T follicular helper cell (primary cell): ENCODE data around the gene ACOT12.
"Not testable (repeated sequence)": the region's sequence is repeated elsewhere in the genome, so short reads cannot be mapped to it uniquely, and the experiment has no call there.

ENCODE experiments used
- DNase-seq: peaks from one replicate; pipeline ENCODE4 v3.0.0-alpha.2; 2020; ENCODE audit warnings: low read depth
- total RNA-seq, 2 experiments: gene quantifications; one replicate each; lab custom pipeline; 2026; lab: John Stamatoyannopoulos, UW

Gene ACOT12
- 0 reads per million in 2 experiments for total RNA-seq

DNA sequence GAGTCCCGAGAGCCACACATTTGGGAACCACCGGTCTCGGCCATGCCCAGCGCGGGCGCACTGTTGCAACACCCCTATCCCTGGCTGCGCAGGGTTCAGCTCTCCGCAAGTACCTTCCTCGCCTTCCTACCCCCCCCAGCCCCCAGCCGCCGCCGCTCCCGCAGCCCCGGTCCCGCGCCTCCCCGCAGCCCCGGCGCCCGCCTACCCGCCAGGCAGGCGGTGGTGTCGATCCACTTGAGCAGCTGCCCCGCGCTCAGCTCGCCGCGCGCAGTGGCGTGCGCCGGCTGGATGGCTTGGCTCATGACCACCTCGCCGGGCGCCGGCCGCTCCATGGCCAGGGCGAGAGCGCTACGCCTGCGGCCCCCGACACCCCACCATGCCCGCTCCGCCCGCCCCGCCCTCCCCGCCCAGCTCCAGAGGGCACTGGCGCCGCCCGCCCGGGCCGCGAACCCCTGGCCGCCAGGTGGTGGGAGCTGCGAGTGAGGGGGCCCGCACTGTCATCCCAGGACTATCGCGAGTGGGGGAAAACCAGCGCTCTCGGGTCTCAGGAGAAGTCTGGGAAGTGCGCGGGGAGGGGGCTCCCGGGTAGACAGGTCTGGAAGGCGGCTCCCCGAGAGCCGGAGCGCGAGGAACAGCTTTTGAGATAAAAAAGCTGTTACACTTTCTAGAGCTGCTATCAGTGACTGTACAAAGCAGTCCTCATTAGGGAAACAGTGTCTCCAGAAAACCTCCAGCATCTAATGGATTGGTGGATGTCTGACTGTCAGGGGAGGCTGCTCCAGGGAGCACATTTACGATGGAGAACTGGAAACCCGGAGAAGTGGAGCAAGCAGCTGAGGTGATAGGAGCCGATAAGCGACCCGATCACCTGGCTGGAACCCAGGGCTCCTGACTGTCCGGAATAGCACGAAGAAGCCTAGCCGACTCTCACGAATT is at the start of gene ACOT12:
Gene ACOT12, minus strand, starts transcription at position 352 of the 936 bp plus-strand sequence. Its CDS starts 20 bp downstream, at position 332.
- no peak for DNase-seq

DNA sequence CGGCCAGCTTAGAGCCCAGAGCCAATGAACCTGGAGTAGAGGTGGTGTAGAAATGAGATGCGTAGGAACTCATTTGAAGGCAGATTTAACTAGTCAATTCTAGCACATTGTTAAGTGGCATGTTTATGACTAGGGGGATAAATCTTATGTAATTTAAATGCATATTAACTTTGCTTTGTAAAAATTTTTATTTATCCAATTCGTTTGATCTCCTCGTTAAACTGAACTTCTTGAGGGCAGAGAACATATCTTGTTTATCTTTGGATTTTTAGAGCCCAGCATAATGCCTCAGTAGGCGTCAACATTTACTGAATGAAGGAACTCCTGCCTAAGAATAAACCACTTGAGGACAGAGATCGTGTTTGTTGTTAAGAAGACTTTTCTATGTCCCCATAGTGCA is 41.1 kb upstream of the ACOT12 start:
- no peak for DNase-seq

DNA sequence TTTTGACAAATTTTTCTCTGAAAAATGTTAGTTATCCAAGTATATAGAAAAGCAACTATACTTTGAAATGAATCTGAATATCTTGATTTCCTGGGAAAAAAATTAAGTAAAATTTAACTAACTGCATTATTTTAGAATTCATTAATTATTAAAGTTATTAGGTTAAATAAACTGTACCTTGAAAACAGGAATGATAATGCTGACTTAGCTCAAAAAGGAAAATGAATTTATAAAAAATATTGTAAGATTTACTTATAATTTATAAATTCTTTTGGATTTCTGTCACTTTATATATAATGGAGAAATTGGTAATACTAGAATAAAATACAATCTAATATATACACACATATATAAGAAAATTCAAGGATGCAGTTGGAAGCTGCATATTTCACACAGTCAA is 36.1 kb upstream of the ACOT12 start:
- DNase-seq = no peak

DNA sequence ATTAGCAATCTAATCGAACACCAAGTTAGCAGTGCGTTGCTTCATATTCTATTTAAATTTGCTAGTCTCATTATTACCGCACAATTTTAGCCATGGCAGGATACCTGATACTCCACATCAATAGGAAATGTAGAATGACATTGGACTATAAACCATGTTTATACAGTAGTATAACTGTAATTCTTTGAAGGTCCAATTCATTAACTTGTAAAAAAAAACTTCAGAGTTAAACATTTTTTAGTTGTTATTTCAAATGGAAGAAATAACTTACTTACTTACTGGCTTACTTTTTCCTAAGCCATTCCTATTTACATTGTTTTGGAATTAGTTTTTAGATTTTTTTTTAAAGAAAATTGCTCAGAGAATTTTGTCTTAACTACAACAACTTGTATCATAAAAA is 35.4 kb upstream of the ACOT12 start:
- DNase-seq = no peak

DNA sequence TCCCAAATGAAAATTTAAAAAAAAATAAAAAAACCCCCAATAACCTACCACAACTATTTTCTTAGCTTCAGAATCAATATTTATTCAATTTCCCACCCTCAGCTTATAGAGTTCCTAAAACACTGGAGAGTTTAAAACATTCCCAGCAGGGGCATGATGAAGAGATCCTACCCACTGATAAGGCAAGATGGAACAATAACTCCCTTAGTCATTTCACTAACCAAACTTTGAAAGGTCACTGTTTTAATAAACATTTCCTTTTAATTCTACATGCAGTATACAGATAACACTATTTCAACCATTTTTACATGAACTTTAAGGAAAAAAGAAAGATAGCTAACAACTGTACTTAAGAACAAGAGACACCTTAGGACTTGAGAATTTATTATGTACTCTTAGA is 34.9 kb upstream of the ACOT12 start:
- no peak for DNase-seq

DNA sequence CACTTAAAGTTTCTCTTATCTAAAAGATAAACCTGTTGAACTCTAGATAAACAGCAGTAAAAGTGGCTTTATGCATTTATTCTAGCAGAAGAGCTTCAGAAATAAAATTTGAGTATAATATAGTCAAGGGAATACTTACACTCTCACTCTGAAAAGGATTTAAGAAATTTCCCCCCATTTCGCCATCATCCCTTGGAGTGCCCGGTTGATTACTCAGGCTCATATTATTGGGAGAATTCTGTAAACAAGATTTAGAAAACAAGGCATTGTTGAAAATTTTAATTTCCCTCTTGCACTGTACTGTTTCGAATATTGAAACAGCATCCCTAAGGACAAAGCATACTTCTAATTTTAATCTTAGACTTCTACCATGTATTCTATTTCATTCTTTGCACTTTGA is 34.5 kb upstream of the ACOT12 start:
- no peak for DNase-seq

DNA sequence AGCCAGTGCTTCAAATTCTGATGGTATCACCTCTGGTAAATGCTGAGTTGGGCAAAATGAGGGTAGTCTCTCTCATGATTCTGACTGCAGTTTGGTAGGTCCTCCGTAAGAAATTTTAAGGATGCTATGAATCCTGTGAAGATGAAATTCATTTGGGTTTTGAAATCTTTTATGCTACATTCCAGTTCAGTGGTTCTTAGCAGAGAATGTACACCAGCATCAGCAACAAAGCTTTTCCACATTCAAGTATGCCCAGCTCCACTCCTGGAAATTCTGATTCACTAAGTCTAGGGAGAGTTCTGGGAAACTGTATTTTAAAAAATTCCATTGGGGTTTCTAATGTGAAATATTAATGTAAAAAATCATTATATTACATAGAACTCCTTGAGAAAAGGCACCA is 33.6 kb upstream of the ACOT12 start:
- no peak for DNase-seq

DNA sequence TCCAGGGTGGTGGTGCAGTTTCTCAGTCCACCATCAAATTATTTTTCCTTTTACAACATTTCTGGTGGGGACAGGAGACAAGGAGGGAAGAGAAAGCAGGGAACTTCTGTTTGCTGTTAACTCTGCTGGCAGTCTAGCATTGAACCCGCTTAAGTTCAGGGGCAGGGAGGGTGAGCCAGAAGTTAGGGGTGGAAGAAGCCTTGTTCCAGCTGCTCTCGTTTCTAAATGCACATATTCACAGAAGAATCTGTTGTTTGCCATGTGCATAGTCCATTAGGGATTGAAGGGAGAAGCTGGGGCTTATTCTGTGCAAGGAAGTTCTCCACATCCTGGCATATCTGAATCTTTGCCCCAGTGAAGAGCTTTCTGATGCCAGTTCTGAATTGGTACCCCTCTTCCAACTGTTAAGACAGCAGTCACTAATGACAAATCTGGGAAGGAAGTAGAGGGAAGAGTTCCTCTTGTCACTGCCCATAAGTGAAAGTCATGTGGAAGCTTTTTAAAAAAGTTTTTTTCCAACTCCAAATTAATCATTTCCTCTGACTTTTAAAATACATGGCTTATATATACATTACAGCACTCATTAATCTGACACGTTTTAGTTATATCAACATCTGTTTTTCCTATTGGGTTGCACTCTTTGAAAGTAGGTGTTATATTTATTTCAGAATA is 32.6 kb upstream of the ACOT12 start:
- no peak for DNase-seq

DNA sequence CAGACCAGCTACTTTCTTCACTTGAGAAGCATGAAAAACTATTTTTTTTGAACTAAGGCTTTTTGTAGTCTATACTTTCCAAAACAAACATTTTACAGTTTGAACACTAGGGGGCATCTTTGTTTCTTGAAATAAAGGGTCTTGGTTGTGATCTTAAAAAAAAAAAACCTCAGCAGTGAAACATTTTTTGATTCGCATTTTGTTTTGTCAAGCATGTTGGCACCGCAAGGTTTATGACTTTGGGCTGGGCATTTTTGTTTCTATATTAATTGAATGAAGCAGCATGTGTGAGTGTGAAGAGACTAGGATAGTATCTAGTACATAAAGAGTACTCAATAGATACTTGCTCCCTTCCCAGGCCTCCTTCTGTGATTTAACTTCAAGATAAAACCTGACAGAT is 31.6 kb upstream of the ACOT12 start:
- no peak for DNase-seq

DNA sequence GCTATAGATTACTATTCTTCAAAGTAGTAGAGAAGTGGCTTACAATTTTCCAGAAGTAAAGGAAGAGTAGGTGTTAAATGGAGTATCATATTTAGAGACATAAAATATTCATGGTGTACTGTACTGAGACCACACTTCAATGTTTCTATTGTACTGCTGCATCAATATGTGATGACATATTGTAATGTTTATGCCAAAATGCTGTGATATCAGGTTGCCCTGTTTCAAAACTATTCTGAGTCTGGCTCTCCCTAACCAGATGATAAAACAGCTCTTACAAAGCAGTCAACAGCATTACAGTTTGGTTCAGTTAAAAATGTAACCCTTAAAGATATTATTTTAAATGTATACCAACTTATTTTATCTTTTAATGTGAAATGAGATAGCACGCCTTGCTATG is 30.8 kb upstream of the ACOT12 start:
- DNase-seq = no peak

DNA sequence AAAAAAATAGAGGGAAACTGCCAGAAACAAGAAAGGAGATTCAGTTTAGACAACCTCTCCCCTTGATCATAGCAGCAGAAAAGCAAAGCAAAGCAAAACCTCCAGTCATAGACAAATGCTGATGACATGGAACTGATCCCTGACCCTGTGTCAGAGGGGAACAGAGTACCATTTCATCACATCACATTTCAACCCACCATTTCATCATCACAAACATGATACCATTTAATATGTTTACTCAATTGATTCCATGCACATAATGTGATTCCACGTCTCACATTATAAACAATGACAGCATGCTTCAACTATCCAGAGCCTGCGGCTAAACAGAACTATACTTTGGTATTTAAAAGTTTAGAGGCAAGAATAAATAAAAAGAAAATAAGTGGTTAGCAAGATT is 28.7 kb upstream of the ACOT12 start:
- no peak for DNase-seq

DNA sequence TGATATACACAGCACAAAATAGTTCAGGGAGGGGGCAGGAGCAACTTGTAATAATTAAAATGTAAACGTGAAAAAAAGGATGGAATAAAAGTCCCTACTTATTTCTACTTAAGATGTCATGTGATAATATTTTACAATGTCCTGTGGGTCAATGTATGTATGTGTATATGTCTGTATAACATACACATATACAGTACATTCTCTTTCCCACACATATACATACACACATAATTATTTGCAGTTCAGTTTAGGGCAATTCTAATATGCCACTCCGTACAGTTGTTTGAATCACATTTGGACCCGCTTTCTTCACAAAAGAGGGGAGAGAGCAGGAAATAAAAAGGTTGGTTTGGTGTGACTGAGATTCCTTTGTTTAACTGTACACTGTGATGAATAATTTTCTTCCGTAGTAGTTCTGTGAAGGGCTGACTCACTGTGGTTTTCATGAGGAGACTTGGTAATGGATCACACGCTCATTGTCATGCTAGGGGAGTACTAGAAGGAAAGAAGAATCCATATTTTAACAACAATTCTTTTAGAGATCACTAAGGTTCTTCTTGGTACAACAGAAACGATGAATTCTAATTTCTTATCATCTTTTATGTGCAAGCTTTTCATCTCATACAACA is 26.2 kb upstream of the ACOT12 start:
- DNase-seq = no peak

DNA sequence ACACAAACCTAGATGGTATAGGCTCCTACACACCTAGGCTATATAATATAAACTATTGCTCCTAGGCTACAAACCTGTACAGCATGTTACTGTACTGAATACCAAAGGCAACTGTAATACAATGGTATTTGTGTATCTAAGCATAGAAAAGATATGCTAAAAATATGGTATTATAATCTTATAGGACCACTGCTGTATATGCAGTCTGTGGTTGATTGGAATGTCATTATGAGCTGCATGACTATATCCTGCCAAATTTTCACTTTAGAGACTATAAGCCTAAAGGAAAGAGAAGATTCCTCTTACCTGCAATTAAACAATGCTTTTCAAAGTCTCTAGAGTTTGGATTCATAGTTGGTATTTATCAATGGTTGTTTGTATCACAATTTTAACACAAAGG is 24.7 kb upstream of the ACOT12 start:
- no peak for DNase-seq

DNA sequence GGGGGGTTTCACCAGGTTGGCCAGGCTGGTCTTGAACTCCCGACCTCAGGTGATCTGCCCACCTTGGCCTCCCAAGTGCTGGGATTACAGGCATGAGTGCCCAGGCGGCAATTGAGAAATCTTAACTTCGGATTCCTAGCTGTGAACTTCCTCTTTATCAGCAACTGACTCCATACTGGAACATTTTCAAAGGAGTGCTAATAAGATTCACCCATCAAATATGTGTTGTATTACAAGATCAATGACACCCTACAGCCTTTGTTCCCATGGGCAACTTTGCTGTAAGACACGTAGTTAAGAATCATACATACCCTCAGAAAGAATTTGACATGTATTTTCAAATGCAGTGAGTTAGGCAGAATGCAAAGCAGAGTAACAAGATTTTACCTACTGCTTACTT is 23.1 kb upstream of the ACOT12 start:
- DNase-seq = no peak

DNA sequence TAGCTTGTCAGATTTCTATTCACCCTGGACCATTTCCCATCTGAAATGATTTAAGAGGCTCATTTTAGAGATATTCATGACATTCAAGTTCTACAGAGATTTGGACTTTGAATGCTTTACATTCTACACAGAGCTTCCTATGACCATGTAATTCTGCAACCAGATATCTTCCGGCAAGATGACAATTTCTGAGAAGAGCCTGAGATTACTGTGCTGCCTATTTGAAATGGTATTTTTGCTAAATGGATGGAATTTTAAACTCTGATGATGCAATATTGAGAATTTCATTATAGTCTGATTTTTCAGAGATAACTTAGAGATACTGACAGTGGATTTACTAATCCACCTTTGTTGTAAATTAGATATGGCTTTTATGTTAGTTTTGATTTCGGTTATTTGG is 16.0 kb upstream of the ACOT12 start:
- DNase-seq = no peak

DNA sequence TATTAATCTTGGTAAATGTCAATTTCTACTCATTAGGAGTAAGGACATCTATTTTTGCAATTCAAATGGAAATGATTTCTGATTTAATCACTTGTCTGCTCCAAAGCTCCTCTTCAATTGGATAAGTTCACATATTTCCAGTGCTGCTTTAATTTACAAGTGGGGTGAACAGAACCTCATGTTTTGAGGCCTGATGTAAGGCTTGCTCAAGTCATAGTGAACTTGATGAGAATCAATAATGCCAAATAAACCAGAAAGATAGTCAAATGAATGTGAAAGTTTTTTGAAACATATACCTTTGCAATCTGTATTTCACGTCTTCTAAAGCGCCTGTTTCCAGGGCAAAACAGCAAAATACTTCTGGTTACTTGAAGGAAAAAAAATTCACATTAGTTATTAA is 15.4 kb upstream of the ACOT12 start:
- no peak for DNase-seq

DNA sequence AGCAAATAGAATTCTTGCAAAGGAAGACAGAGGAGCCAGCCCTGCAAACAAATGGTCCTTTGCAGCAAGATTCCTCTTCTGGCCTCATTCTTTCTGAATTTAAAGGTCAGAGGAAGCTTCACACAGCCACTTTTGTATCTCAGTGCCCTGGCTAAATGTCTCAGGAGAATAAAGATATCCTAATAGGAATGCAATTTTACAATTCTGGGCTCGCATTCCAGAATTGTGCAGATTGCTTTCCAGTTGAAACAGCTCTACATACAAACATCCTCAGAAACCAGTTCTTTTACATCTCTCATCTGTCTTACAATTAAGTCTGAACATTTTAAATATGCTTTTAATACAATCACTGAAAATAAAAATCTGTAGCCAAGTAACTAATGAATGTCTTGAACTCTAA is 14.6 kb upstream of the ACOT12 start:
- DNase-seq = no peak

DNA sequence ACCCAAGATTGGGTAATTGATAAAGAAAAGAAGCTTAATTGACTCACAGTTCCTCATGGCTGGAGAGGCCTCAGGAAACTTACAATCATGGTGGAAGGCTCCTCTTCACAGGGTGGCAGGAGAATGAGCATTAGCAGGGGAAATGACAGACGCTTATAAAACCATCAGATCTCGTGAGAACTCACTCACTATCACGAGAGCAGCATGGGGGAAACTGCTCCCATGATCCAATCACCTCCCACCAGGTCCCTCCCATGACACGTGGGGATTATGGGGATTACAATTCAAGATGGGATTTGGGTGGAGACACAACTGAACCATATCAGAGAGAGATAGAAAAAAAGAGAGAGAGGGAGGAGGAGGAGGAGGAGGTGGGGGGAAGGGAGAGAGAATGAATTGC is 13.9 kb upstream of the ACOT12 start:
- not testable (repeated sequence) for DNase-seq

DNA sequence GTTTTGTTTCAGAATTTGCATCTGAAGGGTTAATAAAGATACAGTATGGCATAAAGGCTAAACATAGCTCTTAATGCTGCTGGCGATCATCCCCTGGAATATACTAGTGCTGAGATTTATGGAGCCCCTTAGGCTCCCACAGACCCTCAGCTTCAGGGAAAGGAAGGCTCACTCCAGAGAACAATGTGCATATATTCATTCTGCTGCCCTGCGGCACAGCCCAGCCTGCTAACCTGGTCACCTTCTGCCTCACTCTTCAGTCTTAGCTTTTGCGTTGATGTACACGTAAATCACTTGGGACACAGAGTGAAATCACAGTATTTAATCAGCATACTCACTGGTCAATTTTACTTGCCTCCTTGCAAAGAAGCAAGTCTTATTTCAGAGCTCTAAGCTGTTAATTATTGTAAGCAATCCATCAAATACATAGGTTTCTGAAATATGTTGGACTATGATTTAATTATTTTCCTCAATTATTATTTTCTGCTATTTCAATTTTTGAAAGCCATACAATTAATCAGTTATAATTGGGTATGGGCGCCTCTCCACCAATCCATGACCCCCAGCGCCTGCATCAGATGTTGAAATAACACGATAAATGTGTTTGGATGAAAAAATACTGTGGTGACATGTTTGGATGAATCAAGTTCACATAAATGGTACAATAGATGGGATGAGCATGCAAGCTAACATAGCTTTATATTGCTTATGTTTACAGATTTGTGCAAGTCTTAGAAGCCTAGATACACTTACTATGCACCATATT is 11.4 kb upstream of the ACOT12 start:
- DNase-seq = no peak

DNA sequence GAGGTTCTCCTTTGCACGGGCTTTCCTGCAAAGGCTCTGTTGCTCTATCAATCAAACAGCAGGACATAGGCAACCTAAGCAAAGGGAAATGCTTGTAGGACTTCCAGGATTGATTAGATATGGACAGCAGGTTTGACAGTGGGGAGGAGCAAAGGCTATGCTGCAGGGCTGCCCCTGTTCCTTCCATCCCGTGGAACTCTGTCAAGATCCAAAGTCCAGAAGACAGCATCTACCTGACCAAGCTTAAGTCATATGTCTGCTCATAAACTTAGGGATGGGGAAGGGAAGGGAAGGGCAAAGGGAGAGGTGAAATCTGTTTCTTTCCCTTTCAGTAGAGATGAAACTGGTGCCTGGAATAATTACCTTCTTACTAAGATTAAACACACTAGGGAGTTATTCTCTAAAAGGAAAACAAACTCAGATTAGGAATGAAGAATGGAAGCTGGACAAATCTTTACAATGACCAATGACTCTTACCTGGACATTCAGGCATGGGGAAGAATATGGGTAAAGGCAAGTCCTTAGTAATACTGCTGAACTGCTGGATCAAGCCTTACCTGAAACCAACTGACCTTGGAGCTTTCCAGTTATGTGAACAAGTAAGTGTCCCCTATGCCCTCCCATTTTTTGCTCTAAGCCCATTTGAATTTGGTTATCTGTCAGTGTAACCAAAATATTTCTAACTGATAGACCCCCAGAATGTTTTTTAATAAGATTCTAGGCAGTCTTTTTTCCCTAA is 8.4 kb upstream of the ACOT12 start:
- DNase-seq = no peak

DNA sequence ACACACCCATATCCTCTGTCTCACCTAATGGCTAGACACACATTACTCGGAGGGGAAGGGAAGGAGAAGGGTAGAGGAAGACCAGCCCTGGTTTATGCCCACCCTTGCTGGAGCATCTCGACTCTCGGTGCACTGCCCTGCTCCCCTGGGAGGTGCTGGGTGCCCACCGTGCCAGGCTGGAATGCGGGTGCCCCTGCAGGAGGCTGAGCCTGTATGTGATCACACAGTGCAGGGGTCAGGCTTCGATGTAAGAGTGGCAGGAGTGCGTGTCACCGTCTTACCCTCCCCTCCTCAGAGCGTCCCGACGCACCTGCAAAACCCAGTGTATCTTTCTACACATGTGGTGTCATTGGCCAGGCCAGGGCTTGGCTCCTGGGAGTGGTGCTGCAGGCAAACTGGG is 7.3 kb upstream of the ACOT12 start:
- DNase-seq = no peak
